ENCODE measurements around the gene OLA1.

DNA sequence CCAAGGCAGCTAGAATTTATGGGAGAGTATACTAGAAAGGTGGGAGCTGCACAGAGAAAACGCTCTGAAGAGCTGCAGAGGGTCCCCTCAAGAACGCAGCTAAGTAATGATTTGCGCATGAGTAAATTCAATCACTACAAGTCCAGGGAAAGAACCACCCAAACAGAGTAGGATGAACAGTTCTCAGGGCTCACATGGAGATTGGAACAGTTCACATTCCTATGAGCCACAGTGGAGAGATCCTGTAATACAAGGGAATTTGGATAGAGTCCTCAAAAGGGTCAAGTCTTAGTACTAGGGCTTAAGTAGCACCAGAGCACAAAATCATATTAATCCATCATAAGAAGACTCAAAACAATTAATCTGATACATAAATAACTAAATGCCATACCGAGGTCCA, 12.7 kb downstream of the OLA1 start:
- TF ChIP-seq, protein P1, sequence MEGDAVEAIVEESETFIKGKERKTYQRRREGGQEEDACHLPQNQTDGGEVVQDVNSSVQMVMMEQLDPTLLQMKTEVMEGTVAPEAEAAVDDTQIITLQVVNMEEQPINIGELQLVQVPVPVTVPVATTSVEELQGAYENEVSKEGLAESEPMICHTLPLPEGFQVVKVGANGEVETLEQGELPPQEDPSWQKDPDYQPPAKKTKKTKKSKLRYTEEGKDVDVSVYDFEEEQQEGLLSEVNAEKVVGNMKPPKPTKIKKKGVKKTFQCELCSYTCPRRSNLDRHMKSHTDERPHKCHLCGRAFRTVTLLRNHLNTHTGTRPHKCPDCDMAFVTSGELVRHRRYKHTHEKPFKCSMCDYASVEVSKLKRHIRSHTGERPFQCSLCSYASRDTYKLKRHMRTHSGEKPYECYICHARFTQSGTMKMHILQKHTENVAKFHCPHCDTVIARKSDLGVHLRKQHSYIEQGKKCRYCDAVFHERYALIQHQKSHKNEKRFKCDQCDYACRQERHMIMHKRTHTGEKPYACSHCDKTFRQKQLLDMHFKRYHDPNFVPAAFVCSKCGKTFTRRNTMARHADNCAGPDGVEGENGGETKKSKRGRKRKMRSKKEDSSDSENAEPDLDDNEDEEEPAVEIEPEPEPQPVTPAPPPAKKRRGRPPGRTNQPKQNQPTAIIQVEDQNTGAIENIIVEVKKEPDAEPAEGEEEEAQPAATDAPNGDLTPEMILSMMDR (IDR thresholded peaks at IDR 0.05): no peak
- TF ChIP-seq EZH2 (IDR thresholded peaks at IDR 0.05; ENCODE audit: borderline replicate concordance, insufficient read depth, low read depth, low read length, poor library complexity, severe bottlenecking): no peak

Data from B cell (primary cell).